ENCODE measurements around the gene PPT1.

- TF ChIP-seq CTCF (IDR thresholded peaks at IDR 0.05): no peak
- no peak for TF ChIP-seq POLR2A (IDR thresholded peaks at IDR 0.05)
- TF ChIP-seq EP300 (IDR thresholded peaks at IDR 0.05; ENCODE audit: low read depth): no peak
- no peak for TF ChIP-seq POLR2AphosphoS5 (IDR thresholded peaks at IDR 0.05)
These were observed 51.9 kb downstream of the PPT1 start for GRCh38 chr1:40045182-40045581.
